GM10847 (cell line): ENCODE data around the gene TPRX1.

ENCODE experiments used
- POLR2A ChIP-seq: IDR thresholded peaks from 2 replicates; pipeline ENCODE4 v1.6.1; 2011; ENCODE audit not compliant: insufficient read length; ENCODE audit errors: extremely low read depth

Gene TPRX1

GRCh38 chr19:47813304-47813994 lies 9.1 kb upstream of the TPRX1 start:
- no peak for TF ChIP-seq POLR2A

DNA sequence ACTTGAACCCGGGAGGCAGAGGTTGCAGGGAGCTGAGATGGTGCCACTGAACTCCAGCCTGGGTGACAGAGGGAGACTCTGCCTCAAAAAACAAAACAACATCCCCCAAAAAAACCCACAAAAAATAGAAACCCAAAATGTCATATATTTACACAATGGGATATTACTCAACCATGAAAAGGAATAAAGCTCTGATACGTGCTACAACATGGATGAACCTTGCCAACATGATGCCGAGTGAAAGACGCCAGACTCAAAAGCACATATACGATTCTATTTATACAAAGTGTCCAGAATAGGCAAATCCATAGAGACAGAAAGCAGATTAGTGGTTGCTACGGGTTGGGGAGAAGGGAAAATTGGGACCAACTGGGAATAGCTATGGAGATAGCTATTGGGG lies 2.1 kb upstream of the TPRX1 start:
- no peak for TF ChIP-seq POLR2A

GRCh38 chr19:47805313-47805712 lies 962 bp upstream of the TPRX1 start:
- TF ChIP-seq POLR2A, result no peak

DNA sequence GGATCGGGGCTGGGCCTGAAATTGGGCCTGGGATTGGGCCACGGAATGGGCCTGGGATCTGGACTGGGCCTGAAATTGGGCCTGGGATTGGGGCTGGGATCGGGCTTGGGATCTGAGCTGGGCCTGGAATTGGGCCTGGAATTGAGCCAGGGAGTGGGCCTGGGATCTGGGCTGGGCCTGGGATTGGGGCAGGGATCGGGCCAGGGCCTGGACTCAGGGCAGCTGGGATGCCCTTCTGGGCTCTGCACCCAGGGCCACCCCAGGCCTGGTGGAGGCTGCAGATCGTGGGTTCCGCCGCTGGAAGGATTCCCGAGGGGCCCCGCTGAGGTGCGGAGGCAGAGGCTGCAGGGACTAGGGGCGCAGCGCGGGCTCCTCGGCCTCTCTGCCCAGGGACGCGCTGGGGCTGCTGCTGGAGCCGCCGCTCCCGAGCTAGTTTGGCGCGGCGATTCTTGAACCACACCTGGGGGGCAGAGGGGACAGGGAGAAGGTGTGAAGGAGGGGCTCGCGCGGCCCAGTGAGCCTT lies 1.8 kb downstream of the TPRX1 start:
- TF ChIP-seq POLR2A, result no peak

GRCh38 chr19:47801270-47801669 lies 3.1 kb downstream of the TPRX1 start:
- no peak for TF ChIP-seq POLR2A

DNA sequence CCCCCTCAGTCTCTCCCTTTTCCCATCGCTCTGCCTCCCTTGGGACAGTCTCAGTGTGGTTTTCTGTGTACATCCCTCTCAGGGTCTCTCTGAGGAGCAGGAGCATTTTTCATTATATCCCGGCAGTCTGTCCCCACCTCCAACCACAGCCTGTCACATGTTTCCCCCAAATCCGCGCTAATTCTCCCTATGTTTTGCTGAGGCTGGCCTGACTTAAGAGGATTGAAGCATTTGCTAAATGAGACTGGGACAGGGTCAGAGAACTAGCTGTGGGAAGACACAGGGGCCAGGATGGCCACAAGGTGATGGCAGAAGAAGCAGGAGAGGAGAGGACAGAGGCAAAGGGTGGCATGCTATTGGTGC lies 5.5 kb downstream of the TPRX1 start:
- TF ChIP-seq POLR2A, result no peak

- no peak for TF ChIP-seq POLR2A
These were observed 6.1 kb downstream of the TPRX1 start for GRCh38 chr19:47797996-47798903.

GRCh38 chr19:47796785-47797184 lies 7.6 kb downstream of the TPRX1 start:
- no peak for TF ChIP-seq POLR2A

GRCh38 chr19:47794526-47794925 lies 9.8 kb downstream of the TPRX1 start:
- TF ChIP-seq POLR2A, result no peak

- TF ChIP-seq POLR2A, result no peak
These were observed 11.7 kb downstream of the TPRX1 start for GRCh38 chr19:47792616-47793015.

- no peak for TF ChIP-seq POLR2A
These were observed 13.9 kb downstream of the TPRX1 start for GRCh38 chr19:47790398-47790814.

DNA sequence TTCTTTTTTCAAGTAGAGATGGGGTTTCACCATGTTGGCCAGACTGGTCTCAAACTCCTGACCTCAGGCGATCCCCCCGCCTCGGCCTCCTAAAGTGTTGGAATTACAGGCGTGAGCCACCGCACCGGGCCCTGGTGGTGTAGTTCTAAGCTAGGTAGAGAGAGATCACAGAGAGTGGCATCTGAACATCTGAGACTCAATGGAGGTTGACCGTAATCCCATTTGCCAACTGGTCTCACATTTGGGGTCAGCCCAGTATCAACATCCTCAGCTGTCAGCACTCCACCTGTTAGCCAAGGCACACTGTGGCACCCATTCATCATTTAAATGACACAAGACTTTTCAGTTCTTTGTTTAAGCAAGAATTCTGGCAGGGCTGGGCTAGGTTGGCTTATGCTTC lies 17.8 kb downstream of the TPRX1 start:
- TF ChIP-seq POLR2A, result no peak

GRCh38 chr19:47781590-47782262 lies 22.6 kb downstream of the TPRX1 start:
- no peak for TF ChIP-seq POLR2A

GRCh38 chr19:47780215-47780551 lies 24.2 kb downstream of the TPRX1 start:
- TF ChIP-seq POLR2A, result no peak

DNA sequence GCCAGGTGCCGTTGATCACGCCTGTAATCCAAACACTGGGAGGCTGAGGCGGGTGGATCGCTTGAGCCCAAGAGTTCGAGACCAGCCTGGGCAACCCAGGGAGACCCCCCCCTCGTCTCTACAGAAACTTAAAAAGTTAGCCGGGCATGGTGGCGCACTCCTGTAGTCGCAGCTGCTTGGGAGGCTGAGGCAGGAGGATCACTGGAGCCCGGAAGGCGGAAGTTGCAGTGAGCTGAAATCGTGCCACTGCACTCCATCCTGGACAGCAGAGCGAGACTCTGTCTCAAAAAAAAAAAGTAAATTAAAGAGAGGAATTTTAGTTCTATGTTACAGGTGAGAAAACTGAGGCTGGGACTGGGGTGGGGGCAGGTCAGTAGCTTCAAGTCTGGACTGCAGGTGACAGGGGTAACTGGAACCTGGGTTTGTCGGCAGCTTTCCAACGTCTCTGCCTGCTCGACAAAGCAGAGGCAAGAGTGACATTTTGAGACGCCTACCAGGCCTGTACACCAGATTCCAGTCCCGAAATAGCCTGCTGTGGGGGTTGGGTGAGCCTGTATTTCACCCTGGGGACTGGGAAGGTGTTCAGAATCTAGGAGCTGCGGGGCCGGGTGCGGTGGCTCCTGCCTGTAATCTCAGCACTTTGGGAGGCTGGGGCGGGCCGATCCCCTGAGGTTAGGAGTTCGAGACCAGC lies 24.7 kb downstream of the TPRX1 start:
- TF ChIP-seq POLR2A, result no peak
